ENCODE results near the gene A1CF. TPM values are rescaled to one million over a fixed set of nuclear protein-coding genes. Genes with fewer than 3 reads are reported as not detected.
"Not testable (repeated sequence)": the region's sequence is repeated elsewhere in the genome, so short reads cannot be mapped to it uniquely, and the experiment has no call there.

A1CF gene
- total RNA-seq, 1 experiment from 2014 or later = not detected

- DNase-seq = no peak
- Histone ChIP-seq H3K9ac (ENCODE audit: low read length) (no peak overlapping the region), H3K9me2 (replicated peaks; ENCODE audit: low read length) (no peaks in the 10 kb centered on the region), H3K4me1 (ENCODE audit: insufficient read depth, low read length) (no peaks in the 10 kb centered on the region), H3K79me2 (ENCODE audit: low read length) (no peaks in the 10 kb centered on the region), H3K27me3 (ENCODE audit: low read length) (peaks cover 47% of the 10 kb centered on the region), H2AFZ (ENCODE audit: low read length) (no peak overlapping the region), H3K27ac (ENCODE audit: low read length) (no peak overlapping the region), H4K20me1 (ENCODE audit: low read length) (no peaks in the 10 kb centered on the region), H3K9me3 (ENCODE audit: low read length) (no peaks in the 10 kb centered on the region), H3F3A (ENCODE audit: low read length, unreplicated experiment) (no peaks in the 10 kb centered on the region), H3K36me3 (ENCODE audit: low read depth, low read length) (no peaks in the 10 kb centered on the region), H3K4me3 (ENCODE audit: low read length) (no peak overlapping the region), H3K4me2 (ENCODE audit: low read length) (no peak overlapping the region)
- CTCF ChIA-PET = no interaction called here
- intact Hi-C loops (cut with micrococcal nuclease) = no loop called here
- ATAC-seq = no peak
- no TSS peak for BruUV-seq (replicated peaks)
- no peak for TF ChIP-seq CTCF (conservative IDR thresholded peaks at IDR 0.05; ENCODE audit: low read depth, low read length)
- POLR2A ChIA-PET (ENCODE audit: unreplicated experiment) = no interaction called here
These were observed 88.7 kb downstream of the A1CF start for GRCh38 chr10:50796693-50797092.

- Histone ChIP-seq H3K4me2 (ENCODE audit: low read length) (no peak overlapping the region), H3K4me3 (ENCODE audit: low read length) (no peak overlapping the region), H3K9me2 (replicated peaks; ENCODE audit: low read length) (no peaks in the 10 kb centered on the region), H3K4me1 (ENCODE audit: insufficient read depth, low read length) (no peaks in the 10 kb centered on the region), H3K36me3 (ENCODE audit: low read depth, low read length) (no peaks in the 10 kb centered on the region), H3K79me2 (ENCODE audit: low read length) (no peaks in the 10 kb centered on the region), H3K9me3 (ENCODE audit: low read length) (no peaks in the 10 kb centered on the region), H2AFZ (ENCODE audit: low read length) (no peak overlapping the region), H3F3A (ENCODE audit: low read length, unreplicated experiment) (no peaks in the 10 kb centered on the region), H3K9ac (ENCODE audit: low read length) (no peak overlapping the region), H3K27me3 (ENCODE audit: low read length) (peaks cover 33% of the 10 kb centered on the region; the same call in 1 of the 2 replicates), H4K20me1 (ENCODE audit: low read length) (no peaks in the 10 kb centered on the region), H3K27ac (ENCODE audit: low read length) (no peak overlapping the region)
- intact Hi-C loops (cut with micrococcal nuclease) = loop anchor here (5.0 kb wide), 1 partner anchor 253 kb away; no protein-coding TSS in a partner anchor
- TF ChIP-seq EZH2phosphoT487 (IDR thresholded peaks at IDR 0.05; ENCODE audit: borderline replicate concordance, low read length) (no peak), CTCF (conservative IDR thresholded peaks at IDR 0.05; ENCODE audit: low read depth, low read length) (no peak), EZH2 (IDR thresholded peaks at IDR 0.05; ENCODE audit: low read length, unreplicated experiment) (no peak)
- CTCF ChIA-PET = no interaction called here
- DNase-seq = peak; percentile 45
- POLR2A ChIA-PET (ENCODE audit: unreplicated experiment) = no interaction called here
- no peak; the same call in 1 of the 2 replicates for ATAC-seq
- BruUV-seq (replicated peaks) = no TSS peak
These were observed 90.9 kb downstream of the A1CF start for GRCh38 chr10:50794490-50794889.

- Histone ChIP-seq H3K79me2 (ENCODE audit: low read length) (no peaks in the 10 kb centered on the region), H3K4me1 (ENCODE audit: insufficient read depth, low read length) (peaks cover 5% of the 10 kb centered on the region; the same call in 1 of the 2 replicates), H3K4me2 (ENCODE audit: low read length) (no peak overlapping the region), H3K9me2 (replicated peaks; ENCODE audit: low read length) (no peaks in the 10 kb centered on the region), H4K20me1 (ENCODE audit: low read length) (no peaks in the 10 kb centered on the region), H3K27ac (ENCODE audit: low read length) (no peak overlapping the region), H3K27me3 (ENCODE audit: low read length) (peaks cover 11% of the 10 kb centered on the region; the same call in 1 of the 2 replicates), H3F3A (ENCODE audit: low read length, unreplicated experiment) (no peaks in the 10 kb centered on the region), H3K36me3 (ENCODE audit: low read depth, low read length) (no peaks in the 10 kb centered on the region), H3K9ac (ENCODE audit: low read length) (no peak overlapping the region), H2AFZ (ENCODE audit: low read length) (no peak overlapping the region), H3K4me3 (ENCODE audit: low read length) (no peak overlapping the region), H3K9me3 (ENCODE audit: low read length) (no peaks in the 10 kb centered on the region)
- intact Hi-C loops (cut with micrococcal nuclease) = loop anchor here (1.0 to 2.0 kb wide), 3 partner anchors 102 to 200 kb away; no protein-coding TSS in a partner anchor
- DNase-seq (peak; percentile 89), ATAC-seq (peak; percentile 100)
- no TSS peak for BruUV-seq (replicated peaks)
- TF ChIP-seq EZH2 (IDR thresholded peaks at IDR 0.05; ENCODE audit: low read length, unreplicated experiment) = no peak
- TF ChIP-seq CTCF (conservative IDR thresholded peaks at IDR 0.05; ENCODE audit: low read depth, low read length) = peak; percentile 98
- ChIA-PET CTCF (interaction anchor here (0.5 to 1.2 kb wide), 3 partner anchors 54 to 77 kb away, joined by 3 to 4 read pairs (median 3); no protein-coding TSS in a partner anchor), POLR2A (ENCODE audit: unreplicated experiment) (no interaction called here)
These were observed 96.2 kb downstream of the A1CF start for GRCh38 chr10:50788951-50789945.

- not testable (repeated sequence) for H2AFZ ChIP-seq (ENCODE audit: low read length); H3K9me2 ChIP-seq (replicated peaks; ENCODE audit: low read length); H3K9ac ChIP-seq (ENCODE audit: low read length); DNase-seq; H3K27me3 ChIP-seq (ENCODE audit: low read length); H3K4me3 ChIP-seq (ENCODE audit: low read length); H3K4me1 ChIP-seq (ENCODE audit: insufficient read depth, low read length); H4K20me1 ChIP-seq (ENCODE audit: low read length); H3K9me3 ChIP-seq (ENCODE audit: low read length); H3K27ac ChIP-seq (ENCODE audit: low read length); H3K79me2 ChIP-seq (ENCODE audit: low read length); H3K36me3 ChIP-seq (ENCODE audit: low read depth, low read length); BruUV-seq (replicated peaks); ATAC-seq; H3K4me2 ChIP-seq (ENCODE audit: low read length); H3F3A ChIP-seq (ENCODE audit: low read length, unreplicated experiment)
- POLR2A ChIA-PET (ENCODE audit: unreplicated experiment) = interaction anchor here (0.7 kb wide), 1 partner anchor 196 kb away, joined by 4 read pairs; no protein-coding TSS in a partner anchor
- CTCF ChIA-PET = interaction anchor here (0.6 to 0.7 kb wide), 2 partner anchors 30 to 209 kb away, joined by 3 to 4 read pairs; no protein-coding TSS in a partner anchor
- intact Hi-C loops (cut with micrococcal nuclease) = loop anchor here (2.0 kb wide), 1 partner anchor 201 kb away; no protein-coding TSS in a partner anchor
These were observed 97.5 kb downstream of the A1CF start for GRCh38 chr10:50787962-50788361.
